HEK293T (cell line): ENCODE results near the gene POLR3H.

Experiments
- CTCF ChIA-PET: fragments of 350-600 bp; formaldehyde crosslinking; extraction: SDS; loops from one replicate; lab custom pipeline; 2021; ENCODE audit warnings: antibody characterized with exemption, inconsistent platforms; lab: Yijun Ruan, JAX
- POLR2A ChIA-PET: fragments of 350-600 bp; formaldehyde crosslinking; extraction: SDS; loops from one replicate; lab custom pipeline; 2020; ENCODE audit warnings: antibody characterized with exemption, inconsistent platforms; lab: Yijun Ruan, JAX
- DNase-seq: peaks from one replicate; pipeline ENCODE4 v3.0.0; 2012; ENCODE audit warnings: mixed read lengths; ENCODE audit errors: extremely low spot score
- ARNT ChIP-seq: fragments of 450-650 bp; IDR thresholded peaks from 2 replicates; pipeline ENCODE4 v1.6.1; 2017; ENCODE audit warnings: mild to moderate bottlenecking
- BHLHE40 ChIP-seq: fragments of 450-650 bp; IDR thresholded peaks from 2 replicates; pipeline ENCODE4 v1.6.1; 2016; ENCODE audit warnings: mild to moderate bottlenecking, moderate library complexity, borderline replicate concordance
- CTBP1 ChIP-seq: fragments of 450-650 bp; IDR thresholded peaks from 2 replicates; pipeline ENCODE4 v1.6.1; 2016; ENCODE audit warnings: borderline replicate concordance
- ELF4 ChIP-seq: fragments of 450-650 bp; IDR thresholded peaks from 2 replicates; pipeline ENCODE4 v1.6.1; 2017; ENCODE audit warnings: antibody characterized with exemption
- FOXA1 ChIP-seq: fragments of 450-650 bp; IDR thresholded peaks from 2 replicates; pipeline ENCODE4 v1.6.1; 2016; ENCODE audit warnings: mild to moderate bottlenecking
- FOXK2 ChIP-seq: fragments of 450-650 bp; IDR thresholded peaks from 2 replicates; pipeline ENCODE4 v1.6.1; 2016; ENCODE audit warnings: mild to moderate bottlenecking
- FOXM1 ChIP-seq: fragments of 450-650 bp; IDR thresholded peaks from 2 replicates; pipeline ENCODE4 v1.6.1; 2017; ENCODE audit warnings: mild to moderate bottlenecking, borderline replicate concordance
- HDGF ChIP-seq: fragments of 450-650 bp; IDR thresholded peaks from 2 replicates; pipeline ENCODE4 v1.6.1; 2017; ENCODE audit warnings: antibody characterized with exemption, borderline replicate concordance
- L3MBTL2 ChIP-seq: fragments of 450-650 bp; conservative IDR thresholded peaks from 2 replicates; pipeline ENCODE4 v1.6.1; 2016; ENCODE audit warnings: mild to moderate bottlenecking
- LEF1 ChIP-seq: fragments of 450-650 bp; IDR thresholded peaks from 2 replicates; pipeline ENCODE4 v1.6.1; 2017; ENCODE audit warnings: mild to moderate bottlenecking, borderline replicate concordance
- NFRKB ChIP-seq: fragments of 450-650 bp; IDR thresholded peaks from 2 replicates; pipeline ENCODE4 v1.6.1; 2016; ENCODE audit warnings: mild to moderate bottlenecking, moderate library complexity
- PKNOX1 ChIP-seq: fragments of 450-650 bp; IDR thresholded peaks from 2 replicates; pipeline ENCODE4 v1.6.1; 2016
- SP1 ChIP-seq: fragments of 450-650 bp; IDR thresholded peaks from 2 replicates; pipeline ENCODE4 v1.6.1; 2017
- SUZ12 ChIP-seq: fragments of 450-650 bp; IDR thresholded peaks from 2 replicates; pipeline ENCODE4 v1.6.1; 2016; ENCODE audit warnings: mild to moderate bottlenecking
- TARDBP ChIP-seq: fragments of 450-650 bp; IDR thresholded peaks from 2 replicates; pipeline ENCODE4 v1.6.1; 2016
- ZNF384 ChIP-seq: fragments of 450-650 bp; IDR thresholded peaks from 2 replicates; pipeline ENCODE4 v1.6.1; 2016

POLR3H gene

GRCh38 chr22:41513391-41513790 is 30.9 kb downstream of the POLR3H start:
- TF ChIP-seq ZNF384 = no peak
- TF ChIP-seq SUZ12 = no peak
- TF ChIP-seq SP1 = no peak
- TF ChIP-seq FOXK2 = no peak
- TF ChIP-seq FOXM1 = no peak
- TF ChIP-seq TARDBP = no peak
- no peak for TF ChIP-seq BHLHE40
- TF ChIP-seq LEF1 = no peak
- TF ChIP-seq HDGF = no peak
- no peak for TF ChIP-seq L3MBTL2
- TF ChIP-seq ARNT = no peak
- no peak for TF ChIP-seq PKNOX1
- TF ChIP-seq CTBP1 = no peak
- no peak for TF ChIP-seq FOXA1
- no peak for DNase-seq
- CTCF ChIA-PET = interaction anchor here (1.0 kb wide), 1 partner anchor 110 kb away, joined by 3 read pairs; no protein-coding TSS in a partner anchor
- POLR2A ChIA-PET = interaction anchor here (0.7 to 2.4 kb wide), 2 partner anchors 9 to 67 kb away, joined by 3 to 6 read pairs; partner anchors contain the start of gene TOB2

DNA sequence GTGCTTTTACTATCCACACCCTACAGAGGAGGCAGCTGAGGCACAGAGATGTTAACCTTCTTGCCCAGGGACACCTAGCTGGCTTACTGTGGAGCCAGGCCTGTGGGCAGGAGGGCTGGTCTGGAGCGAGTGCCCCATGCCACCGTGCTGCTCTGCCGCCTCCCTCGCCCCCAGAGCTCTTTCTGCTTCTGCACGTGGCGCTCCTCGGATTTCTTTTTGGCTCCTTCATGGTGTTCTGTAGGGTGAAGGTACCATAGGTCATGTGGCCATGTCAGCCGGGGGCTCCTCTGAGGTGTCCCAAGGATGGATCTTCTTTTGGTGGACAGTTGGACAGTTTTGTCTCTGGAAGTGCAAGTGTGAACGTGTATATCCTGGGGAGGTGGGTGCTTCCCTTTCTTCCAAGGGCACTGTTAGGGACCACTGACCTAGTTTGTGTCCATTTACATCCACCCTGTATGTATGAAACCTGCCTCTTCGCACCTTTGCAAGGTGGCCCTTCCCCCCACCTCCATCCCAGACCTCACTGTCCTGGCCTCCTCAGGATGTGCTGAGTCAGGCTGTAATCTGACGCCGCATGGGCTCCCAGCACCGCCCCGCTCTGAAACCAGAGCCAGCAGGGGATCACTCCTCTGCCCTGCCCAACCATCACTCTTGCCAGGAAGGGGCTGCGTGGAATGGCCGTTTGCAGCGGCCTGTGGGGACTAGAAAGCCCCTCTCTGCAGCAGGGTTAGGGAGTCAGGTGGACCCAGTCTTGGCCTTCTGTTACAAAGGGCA is 31.7 kb downstream of the POLR3H start:
- POLR2A ChIA-PET = interaction anchor here (1.4 kb wide), 1 partner anchor 66 kb away, joined by 6 read pairs; the partner anchor contains the start of gene TOB2
- DNase-seq = peak; percentile 75
- CTCF ChIA-PET = interaction anchor here (1.0 kb wide), 1 partner anchor 109 kb away, joined by 3 read pairs; no protein-coding TSS in a partner anchor
- TF ChIP-seq ELF4 (no peak), FOXM1 (no peak), ZNF384 (no peak), TARDBP (no peak), SP1 (no peak), SUZ12 (no peak), FOXA1 (no peak), FOXK2 (no peak), NFRKB (no peak)

DNA sequence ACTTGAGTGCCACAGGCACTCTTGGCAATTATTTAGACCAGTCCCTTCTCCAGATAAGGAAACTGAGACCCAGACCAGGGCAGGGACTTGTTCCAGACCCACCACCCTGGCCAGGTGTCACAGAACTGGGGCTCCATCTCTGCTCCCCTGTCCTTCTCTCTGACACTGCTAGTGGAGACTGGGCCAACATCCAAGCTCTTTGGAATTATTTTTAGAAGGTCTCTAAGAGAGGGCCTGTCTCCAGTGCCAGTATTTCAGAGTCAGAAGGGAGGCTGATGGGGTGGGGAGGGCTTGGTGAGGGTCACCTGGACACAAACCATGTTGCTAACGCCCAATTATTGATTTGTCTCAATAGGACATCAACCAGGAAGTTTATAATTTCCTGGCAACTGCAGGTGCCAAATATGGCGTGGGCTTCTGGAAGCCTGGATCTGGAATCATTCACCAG is 32.7 kb downstream of the POLR3H start:
- TF ChIP-seq BHLHE40 (no peak), L3MBTL2 (no peak), ZNF384 (no peak), FOXA1 (no peak), PKNOX1 (no peak)
- ChIA-PET POLR2A (interaction anchor here (1.4 to 1.5 kb wide), 2 partner anchors 65 kb away, joined by 3 to 6 read pairs; partner anchors contain the start of gene TOB2), CTCF (no interaction called here)
- no peak for DNase-seq

DNA sequence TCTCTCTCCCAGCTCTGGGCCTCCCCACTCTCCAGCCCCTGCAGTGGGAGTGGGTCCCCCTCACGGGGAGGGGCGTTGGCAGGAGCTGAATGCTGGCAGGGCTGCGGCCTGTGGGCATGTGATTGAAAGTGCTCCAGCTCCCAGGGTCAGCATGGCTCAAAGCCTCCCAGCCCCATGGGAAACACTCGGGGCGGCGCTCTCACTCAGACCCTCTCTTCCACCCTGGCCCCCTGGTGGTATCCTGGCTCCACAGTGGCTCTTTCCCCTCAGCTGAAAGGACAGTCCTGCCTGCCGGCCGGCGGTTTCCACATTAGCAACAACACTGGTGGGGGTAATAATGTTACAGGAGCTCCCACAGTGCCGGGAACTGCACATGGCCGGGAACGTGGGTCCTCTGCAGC is 35.5 kb downstream of the POLR3H start:
- DNase-seq = no peak
- TF ChIP-seq ZNF384 (no peak), NFRKB (no peak), TARDBP (no peak)
- CTCF ChIA-PET = no interaction called here
- POLR2A ChIA-PET = interaction anchor here (1.2 kb wide), 1 partner anchor 9 kb away, joined by 3 read pairs; no protein-coding TSS in a partner anchor

- CTCF ChIA-PET = no interaction called here
- POLR2A ChIA-PET = interaction anchor here (1.4 kb wide), 1 partner anchor 59 kb away, joined by 5 read pairs; no protein-coding TSS in a partner anchor
- TF ChIP-seq FOXK2 = no peak
- no peak for TF ChIP-seq FOXM1
- no peak for TF ChIP-seq NFRKB
- no peak for TF ChIP-seq L3MBTL2
- TF ChIP-seq SP1 = no peak
- TF ChIP-seq TARDBP = no peak
- no peak for TF ChIP-seq HDGF
- TF ChIP-seq ARNT = no peak
- no peak for TF ChIP-seq ELF4
- no peak for TF ChIP-seq BHLHE40
- TF ChIP-seq ZNF384 = no peak
- no peak for DNase-seq
Observed at GRCh38 chr22:41507330-41508063, 36.8 kb downstream of the POLR3H start.

DNA sequence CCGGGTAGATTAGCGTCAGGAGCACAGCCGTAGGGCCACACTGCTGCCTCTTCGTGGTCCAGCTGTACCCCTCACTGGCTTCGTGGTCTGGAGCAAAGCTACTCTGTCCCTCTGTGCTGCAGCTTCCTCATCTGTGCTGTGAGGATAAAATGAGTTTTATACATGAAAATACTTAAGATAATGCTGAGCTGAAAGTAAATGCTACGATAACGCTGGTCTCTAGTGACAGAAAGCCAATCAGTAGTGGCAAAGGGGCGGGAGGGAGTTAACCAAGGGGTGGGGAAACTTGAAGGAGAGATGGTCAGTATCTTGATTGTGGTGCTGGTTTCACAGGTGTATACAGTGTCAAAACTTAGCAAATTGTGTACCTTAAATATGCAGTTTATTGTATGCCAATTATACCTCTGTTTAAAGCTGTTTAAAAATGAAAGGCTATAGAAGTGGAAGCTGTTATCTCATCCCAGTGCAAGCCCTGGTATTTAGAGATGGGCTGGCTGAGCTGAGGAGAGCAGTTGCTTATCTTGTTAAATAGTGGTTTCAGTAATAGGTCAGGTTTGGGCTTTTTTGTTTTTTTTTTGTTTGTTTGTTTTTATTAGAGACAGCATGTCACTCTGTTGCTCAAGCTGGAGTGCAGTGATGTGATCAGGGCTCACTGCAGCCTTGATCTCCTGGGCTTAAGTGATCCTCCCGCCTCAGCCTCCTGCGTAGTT is 38.6 kb downstream of the POLR3H start:
- no peak for DNase-seq
- CTCF ChIA-PET = interaction anchor here (1.4 kb wide), 1 partner anchor 12 kb away, joined by 5 read pairs; no protein-coding TSS in a partner anchor
- TF ChIP-seq L3MBTL2 (no peak), SP1 (no peak), FOXA1 (no peak), HDGF (no peak), PKNOX1 (no peak), CTBP1 (no peak), ZNF384 (no peak), LEF1 (no peak), ARNT (no peak), BHLHE40 (no peak), SUZ12 (no peak), NFRKB (no peak), FOXM1 (no peak)

More for the DNA sequence above, 38.6 kb downstream of the POLR3H start:
- POLR2A ChIA-PET = interaction anchor here (1.0 to 1.8 kb wide), 3 partner anchors 37 to 59 kb away, joined by 3 to 5 read pairs (median 4); partner anchors contain the start of genes PHF5A and TOB2
